ENCODE results near the gene MAGEA9B. TPM values are rescaled to one million over a fixed set of nuclear protein-coding genes. Genes with fewer than 3 reads are reported as not detected.
"Not testable (repeated sequence)": the region's sequence is repeated elsewhere in the genome, so short reads cannot be mapped to it uniquely, and the experiment has no call there.

Gene MAGEA9B
- total RNA-seq, 1 experiment from 2014 or later, result not detected

DNA sequence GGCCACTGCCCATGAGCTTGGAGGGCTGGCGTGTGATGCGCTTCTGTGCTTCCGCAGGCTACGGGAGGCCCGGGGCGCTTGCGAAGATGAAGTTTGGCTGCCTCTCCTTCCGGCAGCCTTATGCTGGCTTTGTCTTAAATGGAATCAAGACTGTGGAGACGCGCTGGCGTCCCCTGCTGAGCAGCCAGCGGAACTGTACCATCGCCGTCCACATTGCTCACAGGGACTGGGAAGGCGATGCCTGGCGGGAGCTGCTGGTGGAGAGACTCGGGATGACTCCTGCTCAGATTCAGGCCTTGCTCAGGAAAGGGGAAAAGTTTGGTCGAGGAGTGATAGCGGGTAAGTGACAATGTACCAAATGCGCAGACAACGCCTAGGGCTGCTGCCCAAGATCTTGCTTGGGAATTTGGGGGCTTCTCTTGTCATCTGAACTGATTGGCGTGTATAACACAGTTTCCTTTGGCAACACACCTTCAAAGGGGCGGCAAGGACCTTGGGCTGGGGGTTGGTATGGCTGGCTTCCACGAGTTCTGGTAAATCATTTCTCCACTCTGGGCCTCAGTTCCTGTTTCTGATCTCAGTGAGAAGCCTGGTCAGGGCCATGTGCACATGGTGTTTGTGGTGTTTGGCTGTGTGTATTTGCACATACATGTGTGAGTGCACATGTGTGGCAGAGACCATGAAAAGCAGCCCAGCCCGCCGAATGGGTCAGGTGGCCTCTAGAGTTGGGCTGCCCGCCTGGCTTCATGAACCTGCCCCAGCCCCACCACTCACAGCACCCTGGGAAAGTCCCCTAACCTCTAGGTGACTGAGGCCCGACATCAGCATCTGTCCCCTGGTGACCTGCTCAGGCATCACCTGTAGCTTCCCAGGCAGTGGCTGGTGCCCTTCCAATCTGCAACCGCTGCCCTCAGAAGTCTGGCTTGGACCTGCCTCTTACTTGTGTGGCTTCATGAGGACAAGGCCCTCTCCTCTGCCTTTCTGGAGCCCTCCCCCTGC is 41.4 kb downstream of the MAGEA9B start:
- not testable (repeated sequence) for H3K27ac Mint-ChIP-seq; H3K9me3 ChIP-seq (ENCODE audit: control insufficient read depth, low read depth, low read length); H2BK5ac ChIP-seq (ENCODE audit: insufficient read length, low read length); H3K79me1 ChIP-seq (ENCODE audit: insufficient read depth, low read depth, low read length, poor library complexity, severe bottlenecking); H3K27me3 ChIP-seq (ENCODE audit: insufficient read depth, low read length); H2BK15ac ChIP-seq (ENCODE audit: low read depth, low read length); H3K4me1 ChIP-seq (ENCODE audit: insufficient read depth, low read length); H2BK120ac ChIP-seq (ENCODE audit: low read depth, low read length, poor library complexity, severe bottlenecking); H3K79me2 ChIP-seq (ENCODE audit: insufficient read depth, low read length); H2BK12ac ChIP-seq (ENCODE audit: insufficient read length, low read depth, low read length); H2AK5ac ChIP-seq (ENCODE audit: insufficient read length, low read length); H3K18ac ChIP-seq (ENCODE audit: insufficient read length, low read depth, low read length); H3K4me2 ChIP-seq (ENCODE audit: insufficient read depth, insufficient read length, low read length); H2AFZ ChIP-seq (ENCODE audit: low read length); H3K23me2 ChIP-seq (ENCODE audit: insufficient read length, low read depth, low read length, poor library complexity, severe bottlenecking); H3K9ac ChIP-seq (ENCODE audit: extremely low read depth, insufficient read length, low read length); H3K56ac ChIP-seq (ENCODE audit: insufficient read length, low read depth, low read length); H3K27me3 Mint-ChIP-seq (ENCODE audit: low read depth); H4K5ac ChIP-seq (ENCODE audit: insufficient read length, low read depth, low read length); H2BK20ac ChIP-seq (ENCODE audit: low read depth, low read length, poor library complexity, severe bottlenecking); H3K23ac ChIP-seq (ENCODE audit: insufficient read length, low read depth, low read length); H3K27ac ChIP-seq (ENCODE audit: insufficient read length, low read depth, low read length); H3K36me3 Mint-ChIP-seq (ENCODE audit: insufficient read depth in 1 of 3, low read depth in 3 of 3); H4K91ac ChIP-seq (ENCODE audit: insufficient read length, low read depth, low read length); H4K8ac ChIP-seq (replicated peaks; ENCODE audit: insufficient read length, low read depth, low read length); H3K4me3 Mint-ChIP-seq; H4K20me1 ChIP-seq (ENCODE audit: control insufficient read depth, insufficient read depth, insufficient read length); H3T11ph ChIP-seq (ENCODE audit: low read length); H3K14ac ChIP-seq (ENCODE audit: insufficient read depth, low read length); H3K4ac ChIP-seq (ENCODE audit: low read depth, low read length); H3K4me1 Mint-ChIP-seq
- WGBS (ENCODE audit: extremely low coverage, insufficient read length, low lambda C conversion rate), result no CpG with 5 or more reads among the region's 29 CpGs
- peak; percentile 71 for DNase-seq
- peaks cover 17 to 20% of the 10 kb centered on the region in 2 experiments; a peak in 4 of 5 replicates for H3K9me3 Mint-ChIP-seq
- TF ChIP-seq, protein P1, sequence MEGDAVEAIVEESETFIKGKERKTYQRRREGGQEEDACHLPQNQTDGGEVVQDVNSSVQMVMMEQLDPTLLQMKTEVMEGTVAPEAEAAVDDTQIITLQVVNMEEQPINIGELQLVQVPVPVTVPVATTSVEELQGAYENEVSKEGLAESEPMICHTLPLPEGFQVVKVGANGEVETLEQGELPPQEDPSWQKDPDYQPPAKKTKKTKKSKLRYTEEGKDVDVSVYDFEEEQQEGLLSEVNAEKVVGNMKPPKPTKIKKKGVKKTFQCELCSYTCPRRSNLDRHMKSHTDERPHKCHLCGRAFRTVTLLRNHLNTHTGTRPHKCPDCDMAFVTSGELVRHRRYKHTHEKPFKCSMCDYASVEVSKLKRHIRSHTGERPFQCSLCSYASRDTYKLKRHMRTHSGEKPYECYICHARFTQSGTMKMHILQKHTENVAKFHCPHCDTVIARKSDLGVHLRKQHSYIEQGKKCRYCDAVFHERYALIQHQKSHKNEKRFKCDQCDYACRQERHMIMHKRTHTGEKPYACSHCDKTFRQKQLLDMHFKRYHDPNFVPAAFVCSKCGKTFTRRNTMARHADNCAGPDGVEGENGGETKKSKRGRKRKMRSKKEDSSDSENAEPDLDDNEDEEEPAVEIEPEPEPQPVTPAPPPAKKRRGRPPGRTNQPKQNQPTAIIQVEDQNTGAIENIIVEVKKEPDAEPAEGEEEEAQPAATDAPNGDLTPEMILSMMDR (conservative IDR thresholded peaks at IDR 0.05), result peak; percentile 56
